ENCODE data around the gene DLL3. TPM values are rescaled to one million over a fixed set of nuclear protein-coding genes. Genes with fewer than 3 reads are reported as not detected.
A peak's percentile ranks its signal among the peaks of the same experiment; 100 is the strongest.

Gene DLL3
- total RNA-seq, 3 donors from 2014 or later (not counting 1 experiment from before 2014, with no cell fraction given): not detected

DNA sequence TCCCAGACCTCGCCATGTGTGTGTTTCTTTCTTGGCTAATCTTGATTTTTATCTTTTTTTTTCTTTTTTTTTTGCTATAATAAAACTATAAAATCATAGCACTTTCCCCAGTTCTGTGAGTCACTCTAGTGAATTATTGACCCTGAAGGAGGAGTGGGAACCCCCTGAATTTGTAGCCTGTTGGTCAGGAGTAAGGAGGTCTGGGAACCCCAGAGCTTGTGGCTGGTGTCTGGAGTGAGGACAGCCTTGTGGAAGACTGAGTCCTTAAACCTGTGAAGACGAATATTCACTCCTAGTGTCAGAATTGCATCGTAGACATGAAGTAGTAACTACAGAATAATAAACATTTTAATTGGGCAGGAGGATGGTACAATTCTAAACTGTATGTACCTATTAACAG lies 26.5 kb downstream of the DLL3 start:
- Mint-ChIP-seq H3K9me3 (no peaks in the 10 kb centered on the region), H3K27ac (no peak overlapping the region), H3K36me3 (no peaks in the 10 kb centered on the region), H3K27me3 (ENCODE audit: low read depth in 2 of 2) (no peaks in the 10 kb centered on the region), H3K4me3 (no peak overlapping the region), H3K4me1 (peaks cover 0 to 5% of the 10 kb centered on the region in 2 donors)
- Histone ChIP-seq H3K9me3 (ENCODE audit: control insufficient read depth, insufficient read depth, low read length) (no peaks in the 10 kb centered on the region), H3K36me3 (ENCODE audit: control insufficient read depth, insufficient read depth, low read length) (no peaks in the 10 kb centered on the region), H3K4me3 (ENCODE audit: low read length) (no peak overlapping the region), H3K27me3 (ENCODE audit: control insufficient read depth, insufficient read depth, low read length) (no peaks in the 10 kb centered on the region), H3K27ac (ENCODE audit: low read length) (no peak overlapping the region), H3K4me1 (ENCODE audit: control insufficient read depth, insufficient read depth, low read length) (no peaks in the 10 kb centered on the region)
- no peak for DNase-seq
- TF ChIP-seq, protein P1, sequence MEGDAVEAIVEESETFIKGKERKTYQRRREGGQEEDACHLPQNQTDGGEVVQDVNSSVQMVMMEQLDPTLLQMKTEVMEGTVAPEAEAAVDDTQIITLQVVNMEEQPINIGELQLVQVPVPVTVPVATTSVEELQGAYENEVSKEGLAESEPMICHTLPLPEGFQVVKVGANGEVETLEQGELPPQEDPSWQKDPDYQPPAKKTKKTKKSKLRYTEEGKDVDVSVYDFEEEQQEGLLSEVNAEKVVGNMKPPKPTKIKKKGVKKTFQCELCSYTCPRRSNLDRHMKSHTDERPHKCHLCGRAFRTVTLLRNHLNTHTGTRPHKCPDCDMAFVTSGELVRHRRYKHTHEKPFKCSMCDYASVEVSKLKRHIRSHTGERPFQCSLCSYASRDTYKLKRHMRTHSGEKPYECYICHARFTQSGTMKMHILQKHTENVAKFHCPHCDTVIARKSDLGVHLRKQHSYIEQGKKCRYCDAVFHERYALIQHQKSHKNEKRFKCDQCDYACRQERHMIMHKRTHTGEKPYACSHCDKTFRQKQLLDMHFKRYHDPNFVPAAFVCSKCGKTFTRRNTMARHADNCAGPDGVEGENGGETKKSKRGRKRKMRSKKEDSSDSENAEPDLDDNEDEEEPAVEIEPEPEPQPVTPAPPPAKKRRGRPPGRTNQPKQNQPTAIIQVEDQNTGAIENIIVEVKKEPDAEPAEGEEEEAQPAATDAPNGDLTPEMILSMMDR (IDR thresholded peaks at IDR 0.05): no peak
- WGBS (ENCODE audit: insufficient coverage): 100% methylated on average over 2 of the region's 3 CpGs
- ATAC-seq: no peak
- intact Hi-C loops (cut with micrococcal nuclease): no loop called here

DNA sequence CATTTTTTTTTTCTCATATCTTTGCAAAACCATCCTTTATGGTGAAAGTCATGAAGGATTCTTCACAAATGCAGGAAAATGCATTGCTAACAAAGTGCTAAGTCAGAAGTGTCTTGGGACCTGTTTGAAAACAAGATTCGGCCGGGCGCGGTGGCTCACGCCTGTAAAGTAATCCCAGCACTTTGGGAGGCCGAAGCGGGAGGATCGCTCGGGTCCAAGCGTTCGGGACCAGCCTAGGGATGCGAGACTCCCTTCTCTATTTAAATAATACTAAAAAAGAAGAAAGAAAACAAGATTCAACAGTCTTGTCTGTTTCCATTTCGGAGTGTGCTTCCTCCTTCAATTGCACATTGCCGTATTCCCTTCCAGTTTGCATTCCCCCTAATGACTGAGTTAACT lies 33.1 kb downstream of the DLL3 start:
- no peaks in the 10 kb centered on the region for H3K27me3 Mint-ChIP-seq (ENCODE audit: low read depth in 2 of 2)
- no peaks in the 10 kb centered on the region for H3K9me3 Mint-ChIP-seq
- Histone ChIP-seq H3K4me1 (ENCODE audit: control insufficient read depth, insufficient read depth, low read length) (peaks cover 14% of the 10 kb centered on the region), H3K27ac (ENCODE audit: low read length) (peak overlapping the region; percentile 73), H3K9me3 (ENCODE audit: control insufficient read depth, insufficient read depth, low read length) (no peaks in the 10 kb centered on the region), H3K4me3 (ENCODE audit: low read length) (peak overlapping the region; percentile 70), H3K27me3 (ENCODE audit: control insufficient read depth, insufficient read depth, low read length) (no peaks in the 10 kb centered on the region), H3K36me3 (ENCODE audit: control insufficient read depth, insufficient read depth, low read length) (no peaks in the 10 kb centered on the region)
- ATAC-seq (no peak), DNase-seq (no peak)
- H3K4me1 Mint-ChIP-seq: peaks cover 8 to 13% of the 10 kb centered on the region in 2 donors
- peak overlapping the region; percentile 79 to 86 for H3K27ac Mint-ChIP-seq
- H3K36me3 Mint-ChIP-seq: no peaks in the 10 kb centered on the region
- H3K4me3 Mint-ChIP-seq: peak overlapping the region; percentile 93
- TF ChIP-seq, protein P1 (IDR thresholded peaks at IDR 0.05): no peak
- 74% methylated on average over 14 of the region's 14 CpGs for WGBS (ENCODE audit: insufficient coverage)
- intact Hi-C loops (cut with micrococcal nuclease): loop anchor here (1.0 to 5.0 kb wide), 4 partner anchors 58 to 409 kb away; partner anchors contain the start of gene PLEKHG2

DNA sequence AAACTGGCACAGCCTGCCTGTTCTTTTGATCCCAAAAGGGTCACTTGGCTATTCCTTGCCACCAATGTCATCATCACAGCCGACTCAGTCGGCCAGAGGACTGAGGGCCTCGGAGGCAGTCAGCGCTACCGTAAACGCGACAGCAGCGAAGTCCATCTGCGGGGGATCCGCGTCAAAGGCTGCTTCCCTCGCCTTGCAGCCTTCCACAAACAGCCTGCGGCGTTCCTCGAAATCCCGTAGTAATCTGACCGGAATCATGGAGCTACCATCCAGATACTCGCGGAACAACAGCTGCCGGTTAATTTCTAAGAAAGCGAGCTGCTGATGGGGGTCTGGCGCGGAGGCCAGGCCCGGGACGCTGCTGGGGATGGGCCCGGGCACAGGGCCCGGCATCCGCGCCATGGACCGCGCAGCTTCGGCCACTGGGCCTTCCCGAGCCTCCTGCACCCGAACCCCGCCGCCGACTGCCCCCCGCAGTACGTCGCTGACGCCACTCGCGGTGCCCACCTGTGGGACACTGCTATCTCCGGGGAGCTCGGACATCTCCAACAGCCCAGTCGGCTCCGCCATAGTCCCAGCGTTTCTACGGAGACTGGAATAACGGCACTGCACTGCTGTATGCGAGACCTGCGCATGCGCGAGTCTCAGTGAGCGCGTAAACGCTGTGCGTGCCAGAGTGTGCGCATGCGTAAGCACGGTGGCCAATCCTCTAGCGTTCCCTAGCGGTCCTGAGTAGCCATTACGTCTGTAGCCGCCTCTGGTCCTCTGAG lies 33.7 kb downstream of the DLL3 start, which contains the start of gene EID2B:
EID2B (minus strand) TSS at position 620 of the 770 bp plus-strand sequence; CDS start at position 570, 50 bp downstream.
- Histone ChIP-seq H3K4me3 (ENCODE audit: low read length) (peak within 1 kb of the TSS; percentile 70), H3K36me3 (ENCODE audit: control insufficient read depth, insufficient read depth, low read length) (no peaks in the 10 kb centered on the region), H3K27me3 (ENCODE audit: control insufficient read depth, insufficient read depth, low read length) (no peaks in the 10 kb centered on the region), H3K9me3 (ENCODE audit: control insufficient read depth, insufficient read depth, low read length) (no peaks in the 10 kb centered on the region), H3K27ac (ENCODE audit: low read length) (peak within 1 kb of the TSS; percentile 73), H3K4me1 (ENCODE audit: control insufficient read depth, insufficient read depth, low read length) (peaks cover 14% of the 10 kb centered on the region)
- Mint-ChIP-seq H3K36me3 (no peaks in the 10 kb centered on the region), H3K4me3 (peak within 1 kb of the TSS; percentile 93), H3K4me1 (peaks cover 8 to 13% of the 10 kb centered on the region in 2 donors), H3K27ac (peak within 1 kb of the TSS; percentile 79 to 86), H3K9me3 (no peaks in the 10 kb centered on the region), H3K27me3 (ENCODE audit: low read depth in 2 of 2) (no peaks in the 10 kb centered on the region)
- ATAC-seq: peak; percentile 96 to 99 (median 97)
- under 1% methylated on average over 65 of the region's 65 CpGs for WGBS (ENCODE audit: insufficient coverage)
- TF ChIP-seq, protein P1 (IDR thresholded peaks at IDR 0.05): peak; percentile 90
- peak; percentile 92 to 100 for DNase-seq
- intact Hi-C loops (cut with micrococcal nuclease): loop anchor here (1.0 to 5.0 kb wide), 4 partner anchors 58 to 410 kb away; partner anchors contain the start of gene PLEKHG2
